ENCODE measurements around the gene C16orf90.

The C16orf90 gene

DNA sequence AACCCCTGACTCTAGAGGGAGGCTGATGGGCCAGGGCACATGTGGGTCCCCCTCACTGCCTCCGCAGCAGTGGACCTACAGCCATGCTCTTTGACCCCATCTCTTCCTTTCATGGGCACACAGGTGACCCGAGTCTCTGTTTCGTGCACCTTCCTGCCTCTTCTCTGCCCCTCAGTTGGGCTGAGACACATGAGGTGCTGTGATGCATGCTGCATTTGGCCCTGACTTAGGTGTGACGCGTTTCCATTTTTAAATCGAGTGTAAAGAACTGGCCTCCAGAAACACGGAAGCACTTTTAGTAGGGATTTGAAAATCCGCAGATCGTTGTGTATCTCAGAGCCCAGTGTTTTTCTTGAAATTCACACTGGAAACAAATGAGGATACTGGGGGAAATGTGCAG, 24.6 kb downstream of the C16orf90 start:
- no peak overlapping the region for H3K4me3 ChIP-seq (ENCODE audit: low read depth, low read length)
- TF ChIP-seq, protein P1, sequence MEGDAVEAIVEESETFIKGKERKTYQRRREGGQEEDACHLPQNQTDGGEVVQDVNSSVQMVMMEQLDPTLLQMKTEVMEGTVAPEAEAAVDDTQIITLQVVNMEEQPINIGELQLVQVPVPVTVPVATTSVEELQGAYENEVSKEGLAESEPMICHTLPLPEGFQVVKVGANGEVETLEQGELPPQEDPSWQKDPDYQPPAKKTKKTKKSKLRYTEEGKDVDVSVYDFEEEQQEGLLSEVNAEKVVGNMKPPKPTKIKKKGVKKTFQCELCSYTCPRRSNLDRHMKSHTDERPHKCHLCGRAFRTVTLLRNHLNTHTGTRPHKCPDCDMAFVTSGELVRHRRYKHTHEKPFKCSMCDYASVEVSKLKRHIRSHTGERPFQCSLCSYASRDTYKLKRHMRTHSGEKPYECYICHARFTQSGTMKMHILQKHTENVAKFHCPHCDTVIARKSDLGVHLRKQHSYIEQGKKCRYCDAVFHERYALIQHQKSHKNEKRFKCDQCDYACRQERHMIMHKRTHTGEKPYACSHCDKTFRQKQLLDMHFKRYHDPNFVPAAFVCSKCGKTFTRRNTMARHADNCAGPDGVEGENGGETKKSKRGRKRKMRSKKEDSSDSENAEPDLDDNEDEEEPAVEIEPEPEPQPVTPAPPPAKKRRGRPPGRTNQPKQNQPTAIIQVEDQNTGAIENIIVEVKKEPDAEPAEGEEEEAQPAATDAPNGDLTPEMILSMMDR (IDR thresholded peaks at IDR 0.05; ENCODE audit: low read depth, low read length), result no peak

DNA sequence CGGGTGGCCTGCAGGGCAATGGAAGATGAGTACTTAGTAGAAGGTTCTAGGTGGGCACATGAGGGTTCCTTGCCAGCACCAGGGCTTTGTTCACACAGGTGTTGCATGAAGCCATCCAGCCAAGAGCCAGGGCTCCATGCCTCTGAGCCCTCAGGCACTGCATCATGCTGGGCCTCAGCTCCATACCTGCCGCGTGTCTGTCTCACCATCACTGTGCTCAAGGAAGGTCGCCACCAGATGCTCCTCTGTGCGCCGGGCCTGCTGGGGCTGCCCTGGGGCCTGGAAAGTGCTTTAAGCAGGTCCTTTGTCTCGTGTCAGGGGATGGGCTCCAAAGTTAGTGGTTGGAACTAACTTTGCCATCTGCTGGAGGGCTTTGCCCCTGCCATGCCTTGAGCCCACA, 25.6 kb downstream of the C16orf90 start:
- no peak overlapping the region for H3K4me3 ChIP-seq (ENCODE audit: low read depth, low read length)
- TF ChIP-seq, protein P1 (IDR thresholded peaks at IDR 0.05; ENCODE audit: low read depth, low read length), result no peak

DNA sequence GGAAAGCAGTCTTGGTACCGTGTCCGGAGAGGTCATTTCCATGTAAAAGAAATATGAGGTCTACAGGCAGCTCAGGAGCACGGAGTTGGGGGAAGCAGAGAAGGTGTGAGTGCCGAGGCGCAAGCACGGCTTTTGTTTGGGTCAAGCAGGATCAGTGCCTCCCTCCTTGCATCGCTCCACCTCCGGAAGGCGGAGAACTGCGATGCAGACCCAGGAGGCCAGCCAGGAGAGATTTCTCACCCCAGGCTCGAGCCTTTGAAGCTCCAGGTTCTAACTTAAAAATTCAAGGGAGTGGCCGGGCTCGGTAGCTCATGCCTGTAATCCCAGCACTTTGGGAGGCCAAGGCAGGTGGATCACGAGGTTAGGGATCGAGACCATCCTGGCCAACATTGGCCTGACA, 26.8 kb downstream of the C16orf90 start:
- H3K4me3 ChIP-seq (ENCODE audit: low read depth, low read length), result no peak overlapping the region
- TF ChIP-seq, protein P1 (IDR thresholded peaks at IDR 0.05; ENCODE audit: low read depth, low read length), result no peak

DNA sequence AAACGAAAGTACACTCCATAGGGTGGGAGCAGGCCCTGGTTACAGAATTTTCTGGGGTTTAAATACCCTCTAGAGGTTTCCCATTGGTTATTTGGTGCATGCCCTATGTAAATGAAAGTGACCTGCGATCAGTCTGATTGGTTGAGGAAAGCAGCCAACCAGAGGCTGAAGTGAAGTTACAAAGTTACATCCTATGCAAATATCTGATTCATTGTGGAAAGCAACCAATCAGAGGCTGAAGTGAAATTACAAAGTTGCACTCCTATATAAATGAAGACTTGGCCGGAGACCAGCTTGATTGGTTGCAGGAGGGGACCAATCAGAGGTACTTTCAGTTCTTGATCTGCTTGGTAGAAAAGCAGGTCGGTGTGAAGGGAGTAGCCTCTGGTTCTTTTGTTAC, 27.4 kb downstream of the C16orf90 start:
- TF ChIP-seq, protein P1 (IDR thresholded peaks at IDR 0.05; ENCODE audit: low read depth, low read length), result no peak
- no peak overlapping the region for H3K4me3 ChIP-seq (ENCODE audit: low read depth, low read length)

DNA sequence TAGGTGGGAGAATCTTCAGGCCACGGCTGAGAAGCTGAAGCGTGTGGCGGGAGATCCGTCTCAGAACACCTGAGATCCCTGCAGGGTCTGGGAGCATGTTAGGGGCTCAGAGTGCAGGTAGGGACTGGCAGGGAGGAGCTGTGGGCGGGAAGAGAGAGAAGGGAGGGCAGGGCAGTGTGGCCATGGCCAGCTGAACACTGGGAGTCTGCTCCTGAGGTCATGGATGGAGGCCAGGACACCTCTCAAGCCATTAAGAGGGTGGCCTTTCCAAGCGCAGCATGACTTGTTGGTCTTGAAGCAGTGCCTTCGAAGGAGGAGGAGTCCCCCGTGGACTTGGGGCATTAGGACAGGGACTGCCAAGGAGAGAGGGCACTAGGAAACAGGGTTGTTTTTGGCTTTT, 28.1 kb downstream of the C16orf90 start:
- TF ChIP-seq, protein P1 (IDR thresholded peaks at IDR 0.05; ENCODE audit: low read depth, low read length), result no peak
- H3K4me3 ChIP-seq (ENCODE audit: low read depth, low read length), result no peak overlapping the region

DNA sequence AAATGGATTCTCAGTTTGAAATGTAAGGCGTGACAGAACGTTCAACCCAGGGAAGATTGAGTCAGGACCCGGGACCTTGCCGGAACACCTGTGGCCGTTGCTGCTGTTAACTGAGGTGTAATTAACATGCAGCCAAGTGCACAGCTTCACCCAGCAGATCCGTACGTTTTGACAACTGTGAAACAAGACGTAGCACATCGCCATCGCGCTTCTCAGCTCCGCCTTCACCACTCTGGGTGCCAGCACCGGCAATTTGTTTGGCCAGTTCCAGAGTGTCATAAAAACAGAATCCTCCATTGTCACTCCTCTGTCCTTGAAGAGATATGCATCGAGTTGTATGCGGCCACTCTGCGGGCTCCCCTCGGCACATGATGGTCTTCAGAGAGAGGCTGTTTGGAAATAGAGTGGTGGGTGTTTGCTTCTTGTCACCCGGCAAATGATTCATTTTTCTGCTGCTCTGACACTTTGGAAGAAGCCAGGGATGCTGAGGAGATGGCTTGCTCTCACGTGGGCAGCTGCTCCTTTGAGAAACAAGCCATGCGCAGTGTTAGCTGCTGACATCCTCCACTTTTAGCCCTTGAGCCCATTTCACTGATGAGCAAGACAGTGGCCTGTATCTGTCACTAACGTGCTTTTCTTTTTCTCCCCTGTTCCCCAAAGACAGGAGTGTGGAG, 29.2 kb downstream of the C16orf90 start:
- TF ChIP-seq, protein P1 (IDR thresholded peaks at IDR 0.05; ENCODE audit: low read depth, low read length), result no peak

DNA sequence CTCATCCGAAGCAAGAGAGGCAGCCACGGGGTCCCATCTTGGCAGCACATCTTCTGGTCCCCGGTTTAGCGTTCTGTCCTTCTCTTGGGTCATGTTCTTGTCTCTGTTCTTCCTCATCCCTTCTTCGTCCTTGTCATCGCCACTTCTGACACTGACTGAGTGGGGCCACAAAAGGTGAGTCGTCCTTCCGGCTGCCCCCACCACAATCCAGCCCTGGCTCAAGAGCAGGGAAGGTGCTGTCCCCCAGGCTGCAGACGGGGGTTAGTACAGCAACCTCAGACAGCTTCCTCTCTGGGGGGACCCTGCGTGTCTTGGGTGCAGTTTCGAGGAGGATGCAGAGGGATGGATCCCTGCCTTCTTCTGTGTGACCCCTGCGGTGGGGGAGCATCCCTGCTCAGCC, 30.0 kb downstream of the C16orf90 start:
- TF ChIP-seq, protein P1 (IDR thresholded peaks at IDR 0.05; ENCODE audit: low read depth, low read length), result no peak
- H3K4me3 ChIP-seq (ENCODE audit: low read depth, low read length), result no peak overlapping the region

More for the DNA sequence above, 29.2 kb downstream of the C16orf90 start:
- H3K4me3 ChIP-seq (ENCODE audit: low read depth, low read length), result no peak overlapping the region
